Measurements from ENCODE around the gene SPACA9.

The SPACA9 gene

GRCh38 chr9:132898051-132898450 is 19.4 kb downstream of the SPACA9 start:
- Histone ChIP-seq H3K27me3 (ENCODE audit: control insufficient read depth, insufficient read depth, low read length) (no peaks in the 10 kb centered on the region), H3K27ac (ENCODE audit: low read length) (no peak overlapping the region), H3K4me1 (ENCODE audit: control insufficient read depth, low read depth, low read length) (peaks cover 7% of the 10 kb centered on the region), H3K9me3 (ENCODE audit: control insufficient read depth, low read depth, low read length) (no peaks in the 10 kb centered on the region), H3K4me3 (ENCODE audit: low read length) (no peak overlapping the region), H3K9ac (ENCODE audit: low read length) (no peak overlapping the region), H3K36me3 (ENCODE audit: control insufficient read depth, low read depth, low read length) (peaks cover 56% of the 10 kb centered on the region)

DNA sequence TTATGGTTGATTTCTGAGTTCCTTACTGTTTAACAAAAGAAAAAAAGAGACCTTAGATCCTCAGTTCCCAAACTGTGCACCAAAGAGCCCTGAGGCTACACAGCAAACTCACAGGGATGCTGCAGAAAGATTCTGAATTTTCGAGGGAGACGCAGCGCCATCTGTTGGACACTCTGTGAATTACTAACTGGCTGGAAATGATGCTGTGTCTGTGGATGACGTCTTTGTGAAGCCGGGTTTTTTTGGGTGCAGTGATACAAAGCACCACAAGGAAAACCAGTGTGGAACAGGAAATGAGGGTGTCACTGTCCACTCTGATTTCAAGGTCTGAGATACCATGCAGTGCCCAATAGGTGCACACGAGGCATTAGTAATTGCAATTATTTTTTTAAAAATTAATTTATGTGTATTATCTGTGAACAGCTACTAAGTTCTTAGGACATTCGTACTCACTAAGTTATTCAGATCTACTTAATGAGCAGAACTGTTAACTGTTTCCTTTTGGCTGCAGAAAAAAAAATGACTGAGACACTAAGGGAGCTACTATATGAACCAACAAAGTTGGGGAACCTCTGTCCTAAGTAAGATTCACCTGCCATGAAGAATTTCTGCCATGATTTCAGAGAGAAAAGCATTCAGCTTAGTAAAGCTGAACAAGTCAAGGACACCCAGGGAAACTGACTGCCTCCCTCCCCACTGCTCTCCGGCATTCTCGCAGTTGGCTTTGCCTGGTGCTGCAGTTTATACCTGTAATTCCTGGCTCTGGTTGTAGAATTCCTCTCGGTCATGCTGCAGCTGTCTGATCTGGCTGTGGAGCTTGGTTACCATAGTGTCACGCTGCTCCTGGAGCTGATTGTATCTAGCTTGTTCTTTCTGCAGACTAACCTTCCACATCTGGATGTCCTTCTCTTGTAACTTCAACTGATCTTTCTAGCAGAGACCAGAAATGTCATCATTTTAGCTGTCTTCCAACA is 23.4 kb downstream of the SPACA9 start:
- Histone ChIP-seq H3K9ac (ENCODE audit: low read length) (no peak overlapping the region), H3K36me3 (ENCODE audit: control insufficient read depth, low read depth, low read length) (peaks cover 45% of the 10 kb centered on the region), H3K4me3 (ENCODE audit: low read length) (no peak overlapping the region), H3K27ac (ENCODE audit: low read length) (no peak overlapping the region), H3K9me3 (ENCODE audit: control insufficient read depth, low read depth, low read length) (no peaks in the 10 kb centered on the region), H3K27me3 (ENCODE audit: control insufficient read depth, insufficient read depth, low read length) (no peaks in the 10 kb centered on the region), H3K4me1 (ENCODE audit: control insufficient read depth, low read depth, low read length) (peaks cover 25% of the 10 kb centered on the region)

GRCh38 chr9:132903574-132904492 is 25.1 kb downstream of the SPACA9 start:
- H3K4me1 ChIP-seq (ENCODE audit: control insufficient read depth, low read depth, low read length): peaks cover 25% of the 10 kb centered on the region
- H3K27me3 ChIP-seq (ENCODE audit: control insufficient read depth, insufficient read depth, low read length): no peaks in the 10 kb centered on the region
- H3K9me3 ChIP-seq (ENCODE audit: control insufficient read depth, low read depth, low read length): no peaks in the 10 kb centered on the region
- no peak overlapping the region for H3K9ac ChIP-seq (ENCODE audit: low read length)
- peaks cover 39% of the 10 kb centered on the region for H3K36me3 ChIP-seq (ENCODE audit: control insufficient read depth, low read depth, low read length)
- H3K27ac ChIP-seq (ENCODE audit: low read length): no peak overlapping the region
- H3K4me3 ChIP-seq (ENCODE audit: low read length): no peak overlapping the region

GRCh38 chr9:132905726-132906125 is 27.0 kb downstream of the SPACA9 start:
- Histone ChIP-seq H3K9me3 (ENCODE audit: control insufficient read depth, low read depth, low read length) (no peaks in the 10 kb centered on the region), H3K9ac (ENCODE audit: low read length) (no peak overlapping the region), H3K27ac (ENCODE audit: low read length) (no peak overlapping the region), H3K36me3 (ENCODE audit: control insufficient read depth, low read depth, low read length) (peaks cover 39% of the 10 kb centered on the region), H3K27me3 (ENCODE audit: control insufficient read depth, insufficient read depth, low read length) (no peaks in the 10 kb centered on the region), H3K4me3 (ENCODE audit: low read length) (no peak overlapping the region), H3K4me1 (ENCODE audit: control insufficient read depth, low read depth, low read length) (peaks cover 25% of the 10 kb centered on the region)

DNA sequence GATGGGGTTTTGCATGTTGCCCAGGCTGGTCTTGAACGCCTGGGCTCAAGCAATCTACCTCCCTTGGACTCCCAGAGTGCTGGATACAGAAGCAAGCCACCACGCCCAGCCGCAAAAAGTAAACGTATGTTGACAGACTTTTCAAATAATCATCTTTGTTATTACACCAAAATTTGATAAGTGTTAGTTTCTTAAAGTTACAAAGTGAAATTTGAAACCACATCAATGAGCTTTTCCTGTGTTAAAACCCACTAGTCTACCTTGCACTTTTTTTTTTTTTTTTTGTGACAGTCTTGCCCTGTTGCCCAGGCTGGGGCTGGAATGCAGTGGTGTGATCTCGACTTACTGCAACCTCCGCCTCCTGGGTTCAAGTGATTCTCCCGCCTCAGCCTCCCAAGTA is 29.9 kb downstream of the SPACA9 start:
- H3K36me3 ChIP-seq (ENCODE audit: control insufficient read depth, low read depth, low read length): peaks cover 37% of the 10 kb centered on the region
- no peak overlapping the region for H3K27ac ChIP-seq (ENCODE audit: low read length)
- no peaks in the 10 kb centered on the region for H3K27me3 ChIP-seq (ENCODE audit: control insufficient read depth, insufficient read depth, low read length)
- no peaks in the 10 kb centered on the region for H3K9me3 ChIP-seq (ENCODE audit: control insufficient read depth, low read depth, low read length)
- no peak overlapping the region for H3K9ac ChIP-seq (ENCODE audit: low read length)
- no peak overlapping the region for H3K4me3 ChIP-seq (ENCODE audit: low read length)
- H3K4me1 ChIP-seq (ENCODE audit: control insufficient read depth, low read depth, low read length): peaks cover 12% of the 10 kb centered on the region

GRCh38 chr9:132909311-132909710 is 30.6 kb downstream of the SPACA9 start:
- Histone ChIP-seq H3K4me1 (ENCODE audit: control insufficient read depth, low read depth, low read length) (peaks cover 6% of the 10 kb centered on the region), H3K27ac (ENCODE audit: low read length) (no peak overlapping the region), H3K36me3 (ENCODE audit: control insufficient read depth, low read depth, low read length) (peaks cover 37% of the 10 kb centered on the region), H3K9me3 (ENCODE audit: control insufficient read depth, low read depth, low read length) (no peaks in the 10 kb centered on the region), H3K9ac (ENCODE audit: low read length) (no peak overlapping the region), H3K27me3 (ENCODE audit: control insufficient read depth, insufficient read depth, low read length) (no peaks in the 10 kb centered on the region), H3K4me3 (ENCODE audit: low read length) (no peak overlapping the region)

DNA sequence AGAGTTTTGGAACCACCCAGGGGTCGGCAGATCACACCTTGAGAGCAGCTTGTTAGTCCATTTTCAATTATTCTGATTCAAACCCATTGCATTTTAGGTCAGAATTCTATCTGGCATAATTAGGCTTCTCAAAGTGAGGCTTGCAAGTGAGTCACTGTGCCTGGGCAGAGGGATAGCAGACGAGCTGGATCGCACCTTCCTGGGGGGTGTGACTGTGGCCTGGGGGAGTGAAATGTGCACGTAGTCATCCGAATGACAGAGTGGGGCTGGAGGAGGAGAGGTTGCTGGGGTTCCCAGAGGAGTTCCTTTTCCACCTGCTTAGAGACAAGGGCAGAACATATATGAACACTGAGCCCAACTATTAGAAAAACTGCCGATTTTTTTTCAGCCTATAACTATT is 31.7 kb downstream of the SPACA9 start:
- Histone ChIP-seq H3K4me3 (ENCODE audit: low read length) (no peak overlapping the region), H3K9me3 (ENCODE audit: control insufficient read depth, low read depth, low read length) (no peaks in the 10 kb centered on the region), H3K36me3 (ENCODE audit: control insufficient read depth, low read depth, low read length) (peaks cover 35% of the 10 kb centered on the region), H3K9ac (ENCODE audit: low read length) (no peak overlapping the region), H3K27ac (ENCODE audit: low read length) (no peak overlapping the region), H3K27me3 (ENCODE audit: control insufficient read depth, insufficient read depth, low read length) (no peaks in the 10 kb centered on the region), H3K4me1 (ENCODE audit: control insufficient read depth, low read depth, low read length) (no peaks in the 10 kb centered on the region)

GRCh38 chr9:132912131-132912530 is 33.4 kb downstream of the SPACA9 start:
- Histone ChIP-seq H3K4me3 (ENCODE audit: low read length) (no peak overlapping the region), H3K4me1 (ENCODE audit: control insufficient read depth, low read depth, low read length) (no peaks in the 10 kb centered on the region), H3K9me3 (ENCODE audit: control insufficient read depth, low read depth, low read length) (no peaks in the 10 kb centered on the region), H3K27ac (ENCODE audit: low read length) (no peak overlapping the region), H3K36me3 (ENCODE audit: control insufficient read depth, low read depth, low read length) (peaks cover 34% of the 10 kb centered on the region), H3K27me3 (ENCODE audit: control insufficient read depth, insufficient read depth, low read length) (no peaks in the 10 kb centered on the region), H3K9ac (ENCODE audit: low read length) (no peak overlapping the region)

DNA sequence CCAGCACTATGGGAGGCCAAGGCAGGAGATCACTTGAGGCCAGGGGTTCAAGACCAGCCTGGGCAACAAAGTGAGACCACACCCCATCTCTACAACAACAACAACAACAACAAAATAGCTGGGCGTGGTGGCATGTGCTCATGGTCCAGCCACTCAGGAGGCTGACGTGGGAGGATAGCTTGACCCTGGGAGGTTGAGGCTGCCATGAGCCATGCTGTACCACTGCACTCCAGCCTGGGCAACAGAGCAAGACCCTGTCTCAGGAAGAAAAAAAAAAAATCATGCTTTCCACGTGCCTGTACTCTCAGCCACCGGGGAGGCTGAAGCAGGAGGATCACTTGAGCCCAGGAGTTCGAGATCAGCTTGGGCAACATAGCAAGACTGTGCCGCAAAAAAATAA is 36.2 kb downstream of the SPACA9 start:
- H3K27me3 ChIP-seq (ENCODE audit: control insufficient read depth, insufficient read depth, low read length): no peaks in the 10 kb centered on the region
- H3K27ac ChIP-seq (ENCODE audit: low read length): no peak overlapping the region
- H3K9ac ChIP-seq (ENCODE audit: low read length): no peak overlapping the region
- no peaks in the 10 kb centered on the region for H3K9me3 ChIP-seq (ENCODE audit: control insufficient read depth, low read depth, low read length)
- no peak overlapping the region for H3K4me3 ChIP-seq (ENCODE audit: low read length)
- peaks cover 38% of the 10 kb centered on the region for H3K36me3 ChIP-seq (ENCODE audit: control insufficient read depth, low read depth, low read length)
- no peaks in the 10 kb centered on the region for H3K4me1 ChIP-seq (ENCODE audit: control insufficient read depth, low read depth, low read length)

GRCh38 chr9:132919614-132920268 is 41.0 kb downstream of the SPACA9 start:
- H3K9ac ChIP-seq (ENCODE audit: low read length): no peak overlapping the region
- H3K27me3 ChIP-seq (ENCODE audit: control insufficient read depth, insufficient read depth, low read length): no peaks in the 10 kb centered on the region
- H3K27ac ChIP-seq (ENCODE audit: low read length): no peak overlapping the region
- H3K36me3 ChIP-seq (ENCODE audit: control insufficient read depth, low read depth, low read length): peaks cover 54% of the 10 kb centered on the region
- H3K4me1 ChIP-seq (ENCODE audit: control insufficient read depth, low read depth, low read length): no peaks in the 10 kb centered on the region
- no peak overlapping the region for H3K4me3 ChIP-seq (ENCODE audit: low read length)
- no peaks in the 10 kb centered on the region for H3K9me3 ChIP-seq (ENCODE audit: control insufficient read depth, low read depth, low read length)

GRCh38 chr9:132923346-132923902 is 44.7 kb downstream of the SPACA9 start:
- Histone ChIP-seq H3K27ac (ENCODE audit: low read length) (no peak overlapping the region), H3K27me3 (ENCODE audit: control insufficient read depth, insufficient read depth, low read length) (no peaks in the 10 kb centered on the region), H3K36me3 (ENCODE audit: control insufficient read depth, low read depth, low read length) (peaks cover 72% of the 10 kb centered on the region), H3K4me1 (ENCODE audit: control insufficient read depth, low read depth, low read length) (no peaks in the 10 kb centered on the region), H3K9ac (ENCODE audit: low read length) (no peak overlapping the region), H3K4me3 (ENCODE audit: low read length) (no peak overlapping the region), H3K9me3 (ENCODE audit: control insufficient read depth, low read depth, low read length) (no peaks in the 10 kb centered on the region)
